Amniotic stem cell (primary cell): Measurements from ENCODE around the gene RIPPLY1.
"Not testable (repeated sequence)": the region's sequence is repeated elsewhere in the genome, so short reads cannot be mapped to it uniquely, and the experiment has no call there.

Source experiments
- DNase-seq: peaks from one replicate; lab custom pipeline; 2025; lab: John Stamatoyannopoulos, UW

RIPPLY1 gene

DNA sequence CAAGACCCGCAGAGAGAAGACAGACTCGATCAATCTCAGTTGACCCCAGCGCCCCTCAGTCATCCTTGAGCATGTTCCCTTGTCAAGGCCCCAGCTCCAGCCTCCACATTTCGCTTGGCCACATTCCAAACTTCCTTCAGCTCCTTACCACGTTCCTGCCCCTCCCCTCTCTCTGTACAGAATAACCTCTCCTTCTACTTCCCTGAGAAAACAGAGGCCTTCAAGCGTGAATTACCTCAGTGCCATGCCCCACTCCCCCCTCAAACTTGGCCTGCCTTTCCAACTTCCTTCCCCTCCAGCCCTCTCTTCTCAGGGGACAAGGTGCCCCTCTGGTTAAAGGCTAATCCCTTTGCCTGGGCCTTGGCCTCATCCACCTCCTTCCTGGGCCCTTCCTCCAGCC is 3.2 kb upstream of the RIPPLY1 start:
- DNase-seq: no peak

DNA sequence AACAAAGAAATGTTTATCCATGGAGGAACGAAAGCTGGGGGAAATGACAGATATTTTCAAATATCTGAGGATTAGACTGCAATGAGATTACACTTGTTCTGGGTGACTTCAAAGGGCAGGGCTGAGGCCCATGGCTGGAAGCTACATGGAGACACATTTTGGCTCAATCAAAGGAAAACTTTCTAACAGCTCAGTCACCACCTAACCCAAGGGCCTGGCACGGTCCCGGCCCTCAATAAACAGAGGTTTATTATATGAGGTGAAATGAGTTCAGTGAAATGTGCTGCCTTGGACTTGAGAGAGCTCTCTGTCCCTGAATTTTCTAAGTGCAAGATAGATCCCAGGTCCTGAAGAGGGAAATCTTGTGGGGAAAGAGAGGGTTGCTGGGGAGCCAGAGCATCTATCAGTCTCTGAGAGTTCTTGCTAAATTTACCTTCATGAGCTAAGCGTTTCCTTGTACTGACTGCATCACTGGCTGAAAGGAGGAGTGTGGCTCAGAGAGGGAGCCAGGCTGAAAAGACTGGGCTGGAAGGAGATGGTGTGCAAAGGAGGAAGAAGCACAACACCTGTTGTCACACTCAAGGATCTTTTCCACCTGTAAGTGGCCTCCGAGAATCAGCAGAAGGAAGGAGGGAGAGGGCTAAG is 2.0 kb upstream of the RIPPLY1 start:
- DNase-seq: no peak

DNA sequence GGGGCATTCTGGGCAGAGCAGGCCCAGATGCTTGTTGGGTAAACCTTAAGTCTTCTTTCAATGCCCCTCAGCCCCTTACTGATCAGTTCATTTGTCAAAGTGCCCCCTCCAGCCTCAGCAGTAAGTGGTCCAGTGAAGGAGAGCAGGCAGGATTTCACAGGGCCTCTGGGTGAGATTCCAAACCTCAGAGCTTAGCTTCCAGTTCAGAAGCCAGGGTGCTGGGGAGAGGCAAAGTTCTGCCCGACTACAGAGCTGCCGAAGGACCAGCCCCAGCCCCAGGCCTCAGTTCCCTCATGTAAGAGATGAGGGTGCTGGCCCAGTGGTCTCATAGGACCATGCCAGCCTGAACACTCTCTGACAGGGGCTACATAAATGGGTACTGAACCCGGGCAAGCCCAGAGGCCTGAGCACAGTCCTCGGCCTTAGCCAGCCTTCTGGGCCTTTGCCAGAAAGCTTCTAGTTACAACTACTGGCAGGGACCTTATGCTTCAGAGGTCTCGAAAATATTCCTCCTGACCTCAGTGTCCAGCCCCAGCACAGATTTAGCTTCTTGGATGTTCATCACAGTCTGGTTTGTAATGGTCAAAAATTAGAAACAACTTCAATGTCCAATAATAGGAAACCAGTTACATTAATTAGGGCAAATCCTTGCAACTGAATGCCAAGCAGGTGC is 851 bp upstream of the RIPPLY1 start:
- DNase-seq: no peak

DNA sequence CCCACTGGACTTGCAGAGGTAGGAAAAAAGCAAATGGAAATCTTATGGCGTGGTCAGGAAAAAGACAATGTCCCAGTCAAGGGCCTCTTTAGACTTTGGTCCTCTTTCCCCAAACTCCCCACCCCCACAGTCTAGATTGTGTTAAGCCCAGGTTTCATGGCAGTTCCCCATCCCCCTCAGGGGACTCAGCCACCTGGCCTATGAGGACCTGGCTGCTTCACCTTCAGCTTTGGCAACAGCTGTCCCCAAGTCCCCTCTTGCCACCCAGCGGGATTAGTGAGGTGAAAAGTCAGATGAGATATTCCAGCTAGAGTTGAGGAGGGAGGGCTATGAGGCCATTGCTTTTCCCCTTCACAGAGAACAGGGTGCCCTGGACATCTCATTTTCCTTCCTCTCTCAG is 457 bp downstream of the RIPPLY1 start:
- DNase-seq: no peak

DNA sequence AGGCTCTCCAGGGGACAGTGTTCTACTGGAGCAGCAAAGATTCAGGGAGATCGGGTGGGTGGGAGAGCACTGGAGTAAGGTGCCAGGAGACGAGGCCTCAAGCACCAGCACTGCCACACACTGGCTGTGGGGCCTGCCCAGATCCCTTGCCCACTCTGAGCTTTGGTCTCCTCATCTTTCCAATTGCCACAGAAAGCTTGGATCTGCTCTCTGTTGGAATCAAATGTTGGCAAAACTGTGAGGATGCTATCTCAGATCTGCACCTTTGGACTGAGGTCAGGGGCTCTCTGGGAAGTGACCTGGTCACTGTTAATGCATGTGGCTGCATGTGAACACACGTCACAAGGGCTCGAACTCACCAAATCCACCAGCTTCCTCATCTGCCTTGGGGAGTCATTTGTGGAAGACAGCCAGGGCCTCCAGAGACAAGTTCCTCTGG is 1.3 kb downstream of the RIPPLY1 start:
- DNase-seq: no peak

DNA sequence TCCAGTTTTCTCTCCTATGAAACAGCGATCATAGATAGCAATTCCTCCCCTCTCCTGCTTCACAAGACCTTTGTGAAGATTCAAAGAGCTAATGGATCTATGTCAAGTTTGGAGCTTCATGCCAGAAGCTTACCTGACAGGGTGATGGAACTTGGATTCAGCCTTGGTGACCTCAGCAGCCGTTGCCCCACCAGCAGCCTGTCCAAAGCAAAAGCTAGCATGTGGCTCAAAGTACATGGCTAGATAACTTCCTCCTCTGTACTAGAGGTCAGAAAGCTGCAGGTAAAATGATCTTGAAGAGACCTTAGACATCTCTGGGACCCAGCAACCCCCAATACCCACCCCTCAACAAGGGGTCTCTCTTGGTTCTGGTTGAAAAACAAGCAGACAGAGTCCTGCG is 1.8 kb downstream of the RIPPLY1 start:
- DNase-seq: no peak

DNA sequence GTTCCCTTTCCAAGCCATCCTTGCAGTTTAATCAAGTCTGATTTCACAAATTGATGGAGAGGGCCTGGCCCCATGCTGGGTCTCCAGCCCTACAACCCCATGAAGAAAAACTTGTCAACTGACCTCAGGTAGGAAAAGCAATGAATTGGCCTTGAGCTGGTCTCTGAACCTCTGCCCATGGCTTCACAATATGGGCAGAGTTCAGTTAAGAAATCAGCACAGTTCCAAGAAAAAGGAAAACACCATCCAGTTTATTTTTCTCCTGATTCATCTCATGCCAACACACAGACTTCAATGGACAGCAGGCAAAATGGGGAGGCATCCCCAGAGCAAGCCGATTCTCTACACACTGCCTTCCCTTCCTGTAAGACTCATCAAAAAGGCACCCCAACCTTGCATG is 3.3 kb downstream of the RIPPLY1 start:
- DNase-seq: no peak

DNA sequence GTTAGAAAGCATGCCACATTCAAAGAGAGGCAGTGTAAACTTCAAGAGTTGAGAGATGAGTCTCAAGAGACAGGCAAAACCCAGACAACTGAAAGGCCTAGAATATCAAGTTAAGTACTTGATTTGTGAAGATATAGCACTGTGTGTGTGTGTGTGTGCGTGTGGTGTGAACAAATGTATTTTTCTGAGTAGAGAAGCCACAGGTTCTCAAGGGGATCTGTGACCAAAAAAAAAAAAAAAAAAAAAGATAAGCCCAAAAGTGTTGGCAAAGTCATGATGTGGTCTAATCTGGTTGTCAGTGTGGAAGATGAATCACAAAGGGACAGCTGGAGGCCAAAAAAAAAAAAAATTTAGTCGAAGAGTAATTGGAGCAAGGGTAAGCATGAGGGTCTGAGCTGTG is 3.9 kb downstream of the RIPPLY1 start:
- DNase-seq: no peak

DNA sequence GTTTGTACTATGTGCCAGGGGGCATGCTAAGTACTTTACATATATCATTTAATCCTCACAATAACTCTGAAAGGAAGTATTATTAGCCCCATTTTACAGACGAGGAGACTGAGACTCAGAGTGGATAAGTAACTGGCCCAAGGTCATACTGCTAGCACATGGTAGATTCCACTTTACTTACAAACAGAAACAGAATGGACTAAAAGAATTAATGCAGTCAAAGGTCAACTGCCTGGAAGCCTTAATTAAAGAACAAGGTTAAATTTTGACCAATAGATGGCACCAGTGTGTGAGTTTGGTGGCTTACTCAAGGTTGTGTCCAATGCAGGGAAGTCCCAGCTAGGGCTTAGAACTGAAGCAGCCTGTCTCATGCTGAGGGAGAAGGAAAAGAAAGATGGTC is 4.7 kb downstream of the RIPPLY1 start:
- DNase-seq: no peak

DNA sequence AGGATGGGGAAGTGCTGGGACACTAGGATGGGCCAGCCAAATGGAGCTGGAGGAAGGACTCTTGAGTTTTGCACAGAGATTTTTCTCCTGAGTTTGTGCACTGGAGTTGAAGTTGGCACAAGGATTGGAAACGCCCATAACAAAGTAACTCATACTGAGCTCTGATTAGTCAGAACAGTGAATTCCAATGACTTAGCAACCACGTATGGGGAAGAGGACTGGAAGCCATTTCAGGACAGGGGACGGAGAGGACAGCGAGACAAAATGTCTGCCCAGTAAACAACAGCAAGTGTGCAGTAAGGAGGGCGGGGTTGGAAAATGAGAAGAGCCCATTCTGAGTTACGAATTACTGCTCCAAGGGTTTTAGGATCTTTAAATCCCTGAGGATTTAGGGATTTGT is 5.9 kb downstream of the RIPPLY1 start:
- no peak for DNase-seq

DNA sequence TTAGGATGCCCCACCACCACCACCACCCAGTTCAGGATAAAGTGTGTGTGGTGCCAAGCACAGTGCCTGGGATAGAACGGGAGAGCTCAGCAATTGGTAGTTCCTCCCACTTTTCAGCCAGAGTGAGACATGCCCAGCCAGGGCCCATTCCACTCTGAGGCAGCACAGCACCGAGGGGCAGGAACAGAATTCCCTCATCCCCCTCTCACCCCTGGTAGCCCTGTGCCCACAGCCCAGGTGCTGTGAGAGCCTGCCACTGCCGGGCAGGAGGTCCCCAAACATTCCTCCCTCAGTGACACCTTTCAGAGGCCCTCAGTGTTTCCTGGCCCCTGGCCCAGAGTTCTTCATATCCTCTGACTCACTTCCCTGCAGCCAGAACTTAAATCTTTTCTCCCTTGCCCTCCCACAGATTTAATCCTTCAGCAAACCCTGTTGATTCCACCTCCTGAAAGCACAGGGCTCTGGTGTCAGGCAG is 8.1 kb downstream of the RIPPLY1 start:
- peak; percentile 24 for DNase-seq

DNA sequence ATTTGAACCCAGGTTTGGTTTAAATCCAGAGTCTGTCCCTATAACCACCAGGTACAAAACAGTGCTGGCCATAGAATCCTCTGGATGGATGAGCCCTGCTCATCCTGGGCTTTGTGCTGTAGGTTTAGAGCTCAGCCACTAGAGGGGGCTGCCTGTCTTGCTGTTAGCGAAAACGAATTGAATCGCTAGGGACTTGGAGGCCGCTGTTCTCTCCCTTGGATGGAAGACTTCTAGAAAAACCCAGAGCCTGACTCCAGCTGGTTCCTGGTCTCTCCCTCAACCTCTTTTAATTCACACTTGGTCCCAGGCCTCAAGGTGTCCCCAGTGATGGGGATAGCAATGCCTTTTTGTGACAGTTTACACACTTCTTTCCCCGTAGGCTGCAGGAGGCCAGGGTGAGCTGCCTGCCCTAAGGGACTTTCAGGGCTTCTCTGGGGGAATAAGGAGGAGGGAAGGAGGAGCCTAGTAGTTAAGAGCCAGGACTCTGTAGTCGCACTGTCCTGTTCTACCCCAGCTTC is 8.7 kb downstream of the RIPPLY1 start:
- peak; percentile 49 for DNase-seq

DNA sequence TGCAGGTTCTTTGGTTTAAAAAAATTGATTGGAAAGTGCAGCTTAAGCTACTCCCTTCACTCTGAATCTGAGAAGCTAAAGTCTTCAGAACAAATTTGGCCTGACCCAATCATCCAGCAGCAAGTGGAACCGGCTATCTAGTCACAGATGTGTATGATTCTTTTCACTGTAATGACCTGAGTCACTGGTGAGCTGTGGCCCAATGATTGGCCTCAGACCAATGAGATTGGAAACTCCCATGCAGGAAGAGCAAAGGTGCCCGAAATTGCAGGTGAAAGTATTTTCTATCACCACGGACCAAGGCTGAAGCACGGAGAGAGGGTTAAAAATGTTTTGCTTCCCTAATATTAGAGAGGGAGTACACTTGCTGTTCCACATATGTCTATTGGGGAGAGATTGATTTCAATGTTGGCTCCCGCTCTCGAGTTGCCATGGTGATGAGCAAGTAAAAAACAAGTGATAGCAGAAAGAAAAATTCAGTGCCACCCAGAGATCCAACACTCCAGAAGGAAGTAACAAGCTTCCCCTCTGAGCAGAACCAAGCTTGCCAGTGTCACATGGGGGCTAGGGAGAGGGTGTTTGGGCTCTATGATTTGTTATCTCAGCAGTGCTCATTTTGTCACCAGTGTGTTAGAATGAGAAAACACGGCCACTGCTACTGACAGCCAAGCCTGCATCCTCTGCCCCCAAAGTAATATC is 11.2 kb downstream of the RIPPLY1 start:
- no peak for DNase-seq

DNA sequence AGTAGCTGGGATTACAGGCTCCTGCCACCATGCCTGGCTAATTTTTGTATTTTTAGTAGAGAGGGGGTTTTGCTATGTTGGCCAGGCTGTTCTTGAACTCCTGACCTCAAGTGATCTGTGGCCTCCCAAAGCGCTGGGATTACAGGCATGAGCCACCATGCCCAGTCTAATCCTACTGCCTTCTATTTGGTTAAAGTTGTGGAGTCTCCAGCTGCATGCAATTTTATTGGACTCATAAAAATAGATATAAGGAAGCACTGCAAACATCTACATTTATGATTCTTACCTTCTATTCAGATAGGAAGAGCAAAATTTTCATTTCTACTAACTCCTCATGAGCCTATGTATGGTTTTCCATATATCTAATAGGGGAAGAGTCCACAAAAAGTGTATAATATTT is 13.7 kb downstream of the RIPPLY1 start:
- DNase-seq: no peak

DNA sequence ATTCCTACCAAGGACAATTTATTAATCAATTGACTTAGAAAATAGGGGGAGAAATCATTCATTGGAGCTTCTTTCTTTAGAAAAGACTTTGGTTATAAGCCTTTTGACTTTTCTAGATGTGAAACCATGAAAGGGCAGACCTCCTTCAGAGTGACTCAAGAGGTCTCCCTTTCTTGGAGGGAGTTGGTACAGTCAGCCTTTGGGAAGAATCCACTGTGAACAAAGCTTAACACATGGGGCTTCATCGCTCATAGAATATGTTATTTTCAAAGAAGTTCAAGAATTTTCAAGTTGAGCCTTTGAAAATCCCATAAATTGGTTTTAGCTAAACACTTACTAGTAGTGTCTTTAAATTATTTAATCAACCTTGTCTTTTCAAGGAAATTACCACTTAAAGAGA is 28.0 kb downstream of the RIPPLY1 start:
- no peak for DNase-seq

DNA sequence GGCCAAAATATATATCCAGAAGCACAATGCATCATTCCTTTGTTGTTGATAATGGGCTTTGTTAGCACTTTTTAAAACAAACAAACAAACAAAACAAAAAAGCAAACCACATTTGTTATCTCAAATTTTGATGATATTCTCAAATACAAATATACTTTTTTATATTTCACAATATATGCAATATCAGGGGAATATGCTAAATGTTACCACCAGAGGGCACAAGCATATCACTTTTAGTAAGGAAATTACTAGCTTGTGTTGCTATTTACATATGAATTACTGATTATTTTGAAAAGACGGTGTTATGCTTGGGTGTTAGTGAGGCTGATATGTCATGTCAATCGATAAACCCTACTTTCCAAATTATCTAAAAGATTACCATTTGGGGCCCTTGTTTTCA is 29.1 kb downstream of the RIPPLY1 start:
- peak; percentile 54 for DNase-seq

DNA sequence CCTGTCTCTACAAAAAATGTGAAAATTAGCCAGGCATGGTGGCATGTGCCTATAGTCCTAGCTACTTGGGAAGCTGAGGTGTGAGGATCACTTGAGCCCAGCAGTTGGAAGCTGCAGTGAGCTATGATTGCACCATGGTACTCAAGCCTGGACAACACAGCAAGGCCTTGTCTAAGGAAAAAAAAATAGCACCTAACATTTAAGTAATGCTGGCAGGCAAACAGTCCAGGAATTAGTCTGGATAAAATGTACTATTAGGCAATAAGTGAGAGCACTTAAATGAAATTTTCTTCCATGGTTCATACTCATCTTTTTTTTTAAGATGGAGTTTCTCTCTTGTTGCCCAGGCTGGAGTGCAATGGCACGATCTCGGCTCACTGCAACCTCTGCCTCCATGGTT is 30.3 kb downstream of the RIPPLY1 start:
- DNase-seq: not testable (repeated sequence)

DNA sequence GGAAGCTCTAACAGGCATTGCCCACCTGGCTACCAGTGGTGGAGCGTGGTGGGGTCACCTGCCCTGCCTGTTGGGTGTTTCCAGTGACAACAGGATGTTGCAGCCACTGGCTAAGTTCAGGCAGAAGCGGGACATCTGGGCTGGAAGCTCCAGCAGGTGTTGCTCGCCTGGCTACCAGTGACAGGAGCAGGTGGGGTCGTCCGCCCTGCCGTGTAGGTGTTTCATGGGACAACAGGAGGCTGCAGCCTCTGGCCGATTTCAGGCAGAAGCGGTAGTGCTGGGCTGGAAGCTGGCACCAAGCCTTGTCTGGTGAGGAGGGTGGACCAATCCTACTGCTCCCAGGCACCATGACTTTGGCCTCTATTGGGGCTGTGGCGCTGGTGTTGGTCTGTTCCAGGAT is 39.4 kb downstream of the RIPPLY1 start:
- no peak for DNase-seq

DNA sequence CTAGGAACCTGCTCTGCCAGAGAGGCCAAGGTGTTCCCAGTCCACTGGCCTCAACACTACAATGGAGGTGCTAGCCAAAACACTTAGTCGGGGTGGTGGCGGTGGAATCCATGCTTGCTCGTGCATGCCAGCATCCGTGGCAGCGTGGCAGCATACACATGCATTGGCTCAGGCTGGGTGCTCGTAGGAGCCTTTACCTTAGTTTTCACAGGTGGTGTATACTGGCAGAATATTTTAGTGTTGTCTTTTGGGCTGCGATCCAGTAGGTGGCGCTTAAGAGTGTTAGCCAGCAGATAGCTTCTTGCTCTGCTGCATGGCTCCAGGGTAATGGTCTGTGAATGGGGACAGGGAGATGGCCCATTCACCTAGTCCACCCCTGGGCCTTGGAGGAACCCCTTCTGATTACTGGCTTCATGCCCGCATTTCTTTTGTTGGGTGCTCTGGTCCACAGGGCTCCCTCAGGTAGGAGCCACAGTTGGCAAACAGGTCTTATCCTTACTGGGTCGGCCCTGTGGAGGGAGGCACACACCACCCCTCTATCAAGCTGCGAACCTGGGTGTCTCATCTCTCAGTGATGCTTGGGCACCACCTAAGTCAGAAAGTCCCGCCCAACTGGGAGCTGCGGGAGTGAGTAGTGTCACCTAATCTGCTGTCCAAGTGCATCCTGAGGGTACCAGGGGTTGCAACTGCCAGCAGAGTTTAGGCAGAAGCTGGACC is 40.0 kb downstream of the RIPPLY1 start:
- no peak for DNase-seq
